Thyroid gland (tissue), 4 donors: ENCODE data around the gene HIPK2. TPM values are rescaled to one million over a fixed set of nuclear protein-coding genes. Genes with fewer than 3 reads are reported as not detected.

Source experiments
- DNase-seq, 2 donors: peaks; one replicate each; pipeline ENCODE4 v3.0.0-alpha.2; 2019
- H3K27ac ChIP-seq, 3 donors: fragments of 200-600 bp; sonication (generic); 1 replicate in 2 of 3; 2 replicates in 1 of 3; pipeline ENCODE4 v1.5.1; 2016 to 2019; ENCODE audit warnings: mild to moderate bottlenecking in 1 of 3, moderate library complexity in 1 of 3
- H3K27me3 ChIP-seq: fragments of 200-600 bp; sonication (generic); one replicate; pipeline ENCODE4 v1.5.1; 2019
- H3K36me3 ChIP-seq, 2 donors: fragments of 200-600 bp; sonication (generic); one replicate each; pipeline ENCODE4 v1.5.1; 2016 to 2019
- H3K4me1 ChIP-seq, 2 donors: fragments of 200-600 bp; sonication (generic); one replicate each; pipeline ENCODE4 v1.5.1; 2017 to 2019
- H3K4me3 ChIP-seq, 3 donors: fragments of 200-600 bp; sonication (generic); replicated peaks in 1 of 3; 1 replicate in 2 of 3; 2 replicates in 1 of 3; pipeline ENCODE4 v1.5.1; 2016; ENCODE audit warnings: mild to moderate bottlenecking in 1 of 3
- H3K9me3 ChIP-seq: fragments of 200-600 bp; sonication (generic); one replicate; pipeline ENCODE4 v1.5.1; 2017
- CTCF ChIP-seq, 6 experiments: fragments of 200-600 bp in 3 of 6; fragments of 450-650 bp in 3 of 6; sonication (generic) in 3 of 6; IDR thresholded peaks; one replicate each; pipeline ENCODE4 v1.5.1; 2016 to 2019; ENCODE audit warnings: antibody characterized with exemption in 6 of 6, mild to moderate bottlenecking in 2 of 6, inconsistent platforms in 1 of 6, moderate library complexity in 1 of 6
- POLR2A ChIP-seq, 2 donors: fragments of 450-650 bp; IDR thresholded peaks; one replicate each; pipeline ENCODE4 v1.6.1; 2017; ENCODE audit warnings: antibody characterized with exemption in 2 of 2, mild to moderate bottlenecking in 2 of 2, moderate library complexity in 1 of 2
- WGBS, 2 donors: methylation state at CpG; one replicate each; pipeline ENCODE4 v1.1.5; 2017; 5-methylcytosine and 5-hydroxymethylcytosine counted together
- intact Hi-C: fragments of 100-400 bp; cut with DNase I; formaldehyde crosslinking; loops from one replicate; pipeline ENCODE4 v1.15.1; 2023
- total RNA-seq, 4 donors: library from RNA; depleted of rRNA; stranded (reverse); fragments of >200 nt; gene quantifications; one replicate each; pipeline ENCODE4 v1.2.3, GENCODE V29; 2016

The HIPK2 gene
- total RNA-seq, 4 donors from 2014 or later, result 31.3 to 58.5 (median 41.0) TPM

- intact Hi-C loops, result no loop called here
- no peak for TF ChIP-seq POLR2A (IDR thresholded peaks at IDR 0.05)
- TF ChIP-seq CTCF (IDR thresholded peaks at IDR 0.05), result no peak
- Histone ChIP-seq H3K4me3 (no peak overlapping the region), H3K27me3 (no peaks in the 10 kb centered on the region), H3K36me3 (no peaks in the 10 kb centered on the region), H3K4me1 (peaks cover 3 to 16% of the 10 kb centered on the region in 2 donors), H3K27ac (no peak overlapping the region), H3K9me3 (no peaks in the 10 kb centered on the region)
- WGBS, 2 donors, result 93 to 95% methylated on average over 2 of the region's 2 CpGs
- no peak for DNase-seq
Measured at GRCh38 chr7:139721821-139722220, 56.0 kb downstream of the HIPK2 start.

GRCh38 chr7:139721417-139721816, 56.4 kb downstream of the HIPK2 start:
- 89 to 91% methylated on average over 4 of the region's 4 CpGs for WGBS, 2 donors
- Histone ChIP-seq H3K4me1 (peaks cover 0 to 15% of the 10 kb centered on the region in 2 donors), H3K36me3 (peaks cover 3% of the 10 kb centered on the region in 2 donors), H3K9me3 (no peaks in the 10 kb centered on the region), H3K4me3 (no peak overlapping the region), H3K27me3 (no peaks in the 10 kb centered on the region), H3K27ac (no peak overlapping the region)
- intact Hi-C loops, result no loop called here
- no peak for DNase-seq
- TF ChIP-seq POLR2A (IDR thresholded peaks at IDR 0.05) (no peak), CTCF (IDR thresholded peaks at IDR 0.05) (no peak)

- H3K27ac ChIP-seq, result no peak overlapping the region
- 62 to 66% methylated on average over 11 to 12 of the region's 12 CpGs for WGBS, 2 donors
- DNase-seq, result no peak
Measured at GRCh38 chr7:139720705-139721231, 57.0 kb downstream of the HIPK2 start.

GRCh38 chr7:139720186-139720585, 57.6 kb downstream of the HIPK2 start:
- TF ChIP-seq CTCF (IDR thresholded peaks at IDR 0.05) (no peak), POLR2A (IDR thresholded peaks at IDR 0.05) (no peak)
- no peak overlapping the region for H3K27ac ChIP-seq
- 85 to 86% methylated on average over 6 of the region's 6 CpGs for WGBS, 2 donors

More at GRCh38 chr7:139720705-139721231, 57.0 kb downstream of the HIPK2 start:
- no peak for TF ChIP-seq POLR2A (IDR thresholded peaks at IDR 0.05)
- TF ChIP-seq CTCF (IDR thresholded peaks at IDR 0.05), result no peak
- H3K36me3 ChIP-seq, result peaks cover 9 to 10% of the 10 kb centered on the region in 2 donors
- no peak overlapping the region for H3K4me3 ChIP-seq
- H3K4me1 ChIP-seq, result peaks cover 0 to 15% of the 10 kb centered on the region in 2 donors
- intact Hi-C loops, result no loop called here
- H3K9me3 ChIP-seq, result no peaks in the 10 kb centered on the region
- H3K27me3 ChIP-seq, result no peaks in the 10 kb centered on the region

GRCh38 chr7:139718859-139719258, 58.9 kb downstream of the HIPK2 start:
- WGBS, 2 donors, result 93 to 96% methylated on average over 9 of the region's 9 CpGs
- intact Hi-C loops, result no loop called here
- no peak for DNase-seq
- TF ChIP-seq POLR2A (IDR thresholded peaks at IDR 0.05) (no peak), CTCF (IDR thresholded peaks at IDR 0.05) (no peak)
- Histone ChIP-seq H3K27ac (no peak overlapping the region), H3K36me3 (peaks cover 13 to 16% of the 10 kb centered on the region in 2 donors), H3K4me1 (peaks cover 0 to 19% of the 10 kb centered on the region in 2 donors), H3K27me3 (no peaks in the 10 kb centered on the region), H3K4me3 (no peak overlapping the region), H3K9me3 (no peaks in the 10 kb centered on the region)

More at GRCh38 chr7:139720186-139720585, 57.6 kb downstream of the HIPK2 start:
- Histone ChIP-seq H3K27me3 (no peaks in the 10 kb centered on the region), H3K4me1 (peaks cover 0 to 15% of the 10 kb centered on the region in 2 donors), H3K36me3 (peaks cover 13 to 15% of the 10 kb centered on the region in 2 donors), H3K9me3 (no peaks in the 10 kb centered on the region), H3K4me3 (no peak overlapping the region)
- intact Hi-C loops, result no loop called here
- no peak for DNase-seq
